Medulla oblongata (tissue), 1 donor: ENCODE results near the gene PRKCA.
"Not testable (repeated sequence)": the region's sequence is repeated elsewhere in the genome, so short reads cannot be mapped to it uniquely, and the experiment has no call there.

Experiments
- DNase-seq: peaks from one replicate; pipeline ENCODE4 v3.0.0-alpha.2; 2015; ENCODE audit errors: extremely low spot score

PRKCA gene

GRCh38 chr17:66466106-66466820 lies 163.8 kb downstream of the PRKCA start:
- no peak for DNase-seq

GRCh38 chr17:66466840-66467367 lies 164.5 kb downstream of the PRKCA start:
- no peak for DNase-seq

GRCh38 chr17:66467766-66468165 lies 165.4 kb downstream of the PRKCA start:
- no peak for DNase-seq

- peak; percentile 87 for DNase-seq
These were observed 166.1 kb downstream of the PRKCA start for GRCh38 chr17:66468241-66469087.

GRCh38 chr17:66469088-66469442 lies 166.7 kb downstream of the PRKCA start:
- DNase-seq, result no peak

- no peak for DNase-seq
These were observed 167.0 kb downstream of the PRKCA start for GRCh38 chr17:66469461-66469860.

- no peak for DNase-seq
These were observed 167.5 kb downstream of the PRKCA start for GRCh38 chr17:66469890-66470289.

- no peak for DNase-seq
These were observed 169.7 kb downstream of the PRKCA start for GRCh38 chr17:66472123-66472522.

- DNase-seq, result no peak
These were observed 171.8 kb downstream of the PRKCA start for GRCh38 chr17:66474258-66474657.

GRCh38 chr17:66474806-66475497 lies 172.5 kb downstream of the PRKCA start:
- DNase-seq, result no peak

GRCh38 chr17:66476014-66476413 lies 173.6 kb downstream of the PRKCA start:
- DNase-seq, result no peak

- no peak for DNase-seq
These were observed 175.3 kb downstream of the PRKCA start for GRCh38 chr17:66477615-66478283.

- not testable (repeated sequence) for DNase-seq
These were observed 176.9 kb downstream of the PRKCA start for GRCh38 chr17:66479230-66479889.

GRCh38 chr17:66480243-66480642 lies 177.8 kb downstream of the PRKCA start:
- no peak for DNase-seq

GRCh38 chr17:66480802-66481201 lies 178.4 kb downstream of the PRKCA start:
- no peak for DNase-seq

GRCh38 chr17:66481271-66481670 lies 178.9 kb downstream of the PRKCA start:
- DNase-seq, result no peak

GRCh38 chr17:66483906-66484305 lies 181.5 kb downstream of the PRKCA start:
- DNase-seq, result no peak

- DNase-seq, result no peak
These were observed 183.0 kb downstream of the PRKCA start for GRCh38 chr17:66485309-66485947.

- DNase-seq, result no peak
These were observed 184.7 kb downstream of the PRKCA start for GRCh38 chr17:66487121-66487520.

- no peak for DNase-seq
These were observed 185.6 kb downstream of the PRKCA start for GRCh38 chr17:66487981-66488468.
